SK-N-SH (cell line): Measurements from ENCODE around the gene SIRT1.

Source experiments
- CHD2 ChIP-seq: fragments of 150-350 bp; IDR thresholded peaks from 2 replicates; pipeline ENCODE4 v1.6.1; 2018; ENCODE audit warnings: low read length; ENCODE audit not compliant: partially characterized antibody
- CTCF ChIP-seq: fragments of 200-600 bp; sonication (generic); IDR thresholded peaks from 2 replicates; pipeline ENCODE4 v1.6.1; 2017; ENCODE audit warnings: antibody characterized with exemption, mild to moderate bottlenecking, moderate library complexity
- ELF1 ChIP-seq: IDR thresholded peaks from 2 replicates; pipeline ENCODE4 v1.4.0; 2012
- MAX ChIP-seq: IDR thresholded peaks from 2 replicates; pipeline ENCODE4 v1.4.0; 2012; ENCODE audit warnings: low read depth
- RFX5 ChIP-seq: IDR thresholded peaks from 2 replicates; pipeline ENCODE4 v1.6.1; 2012; ENCODE audit warnings: mild to moderate bottlenecking, improper control_type of control experiment, low read length
- TAF1 ChIP-seq: IDR thresholded peaks from 2 replicates; pipeline ENCODE4 v1.6.1; 2012; ENCODE audit warnings: low read depth, mild to moderate bottlenecking, low read length, moderate library complexity, borderline replicate concordance
- TF ChIP-seq, protein P1 (sequence below): fragments of 150-350 bp; IDR thresholded peaks from 2 replicates; pipeline ENCODE4 v1.6.1; 2017; ENCODE audit warnings: antibody characterized with exemption, low read length, low read depth, borderline replicate concordance

DNA sequence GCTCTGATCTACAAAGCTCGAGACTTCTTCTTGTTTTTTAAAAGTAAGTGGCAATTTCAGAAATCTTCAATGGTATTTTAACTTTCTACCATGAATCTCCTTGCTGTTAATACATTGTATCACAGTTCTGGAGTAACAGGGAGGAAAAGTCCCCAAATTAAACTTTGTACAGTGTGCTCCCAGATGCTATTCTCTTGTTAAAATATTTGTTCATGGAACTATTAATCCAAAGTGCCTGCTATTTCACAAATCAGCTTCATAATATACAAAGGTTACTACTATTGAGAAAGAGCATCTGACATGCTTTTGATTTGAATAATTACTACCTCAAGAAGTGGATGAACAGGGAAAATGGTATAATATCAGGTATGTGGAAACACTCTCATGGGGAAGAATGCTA is 36.6 kb downstream of the SIRT1 start:
- TF ChIP-seq CTCF (no peak), ELF1 (no peak), CHD2 (no peak), MAX (no peak), RFX5 (no peak), TAF1 (no peak)
- TF ChIP-seq, protein P1, sequence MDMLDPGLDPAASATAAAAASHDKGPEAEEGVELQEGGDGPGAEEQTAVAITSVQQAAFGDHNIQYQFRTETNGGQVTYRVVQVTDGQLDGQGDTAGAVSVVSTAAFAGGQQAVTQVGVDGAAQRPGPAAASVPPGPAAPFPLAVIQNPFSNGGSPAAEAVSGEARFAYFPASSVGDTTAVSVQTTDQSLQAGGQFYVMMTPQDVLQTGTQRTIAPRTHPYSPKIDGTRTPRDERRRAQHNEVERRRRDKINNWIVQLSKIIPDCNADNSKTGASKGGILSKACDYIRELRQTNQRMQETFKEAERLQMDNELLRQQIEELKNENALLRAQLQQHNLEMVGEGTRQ, result no peak
